Measurements from ENCODE around the gene UBE2S. TPM values are rescaled to one million over a fixed set of nuclear protein-coding genes. Genes with fewer than 3 reads are reported as not detected.

Gene UBE2S
- total and polyA plus RNA-seq, 2 of the 8 experiments (the other 6 are each of a cell fraction or from before 2014, with no cell fraction given) = 398 to 530 TPM

- CTCF ChIA-PET (ENCODE audit: partially characterized antibody) = interaction anchor here (1.0 to 1.6 kb wide), 3 partner anchors 13 to 283 kb away, joined by 3 to 8 read pairs (median 3); no protein-coding TSS in a partner anchor
- H3K4me2 ChIP-seq (ENCODE audit: insufficient read depth in 1 of 2, low read depth in 2 of 2, low read length in 2 of 2) = peak overlapping the region; percentile 74 to 92
- DNase-seq (ENCODE audit: low read depth in 1 of 2, low spot score in 2 of 2) = peak in 1 of 2 experiments; percentile 60
- TF ChIP-seq POU5F1 (IDR thresholded peaks at IDR 0.05; ENCODE audit: low read depth, low read length) = no peak
- TF ChIP-seq, protein P1, sequence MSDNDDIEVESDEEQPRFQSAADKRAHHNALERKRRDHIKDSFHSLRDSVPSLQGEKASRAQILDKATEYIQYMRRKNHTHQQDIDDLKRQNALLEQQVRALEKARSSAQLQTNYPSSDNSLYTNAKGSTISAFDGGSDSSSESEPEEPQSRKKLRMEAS (IDR thresholded peaks at IDR 0.05) = peak; percentile 34; the same call in 1 of the 2 replicates
- TF ChIP-seq EP300 (IDR thresholded peaks at IDR 0.05; ENCODE audit: borderline replicate concordance in 1 of 2, low read depth in 2 of 2, low read length in 2 of 2) = no peak
- TF ChIP-seq BCL11A (IDR thresholded peaks at IDR 0.05; ENCODE audit: low read depth in 2 of 2, low read length in 2 of 2) = no peak
- no peak for TF ChIP-seq ASH2L (IDR thresholded peaks at IDR 0.05; ENCODE audit: low read length)
- no peak for TF ChIP-seq CTBP2 (IDR thresholded peaks at IDR 0.05; ENCODE audit: borderline replicate concordance, insufficient read depth, insufficient read length, low read length)
- TF ChIP-seq YY1 (IDR thresholded peaks at IDR 0.05; ENCODE audit: low read depth, low read length) = no peak
- 0 out of 4 replicates have a peak, but pooled peaks of 1 of the 2 experiments have one; percentile 3 for TF ChIP-seq SIN3A (conservative IDR thresholded peaks at IDR 0.05 in 1 of 2, IDR thresholded peaks at IDR 0.05 in 1 of 2; ENCODE audit: low read depth in 1 of 2, low read length in 2 of 2)
These were observed 33.7 kb upstream of the UBE2S start for GRCh38 chr19:55441319-55441691.

More at GRCh38 chr19:55441319-55441691, 33.7 kb upstream of the UBE2S start:
- Histone ChIP-seq H3K79me2 (ENCODE audit: control insufficient read depth in 1 of 2, insufficient read depth in 2 of 2, low read length in 2 of 2) (no peaks in the 10 kb centered on the region), H2BK120ac (replicated peaks; ENCODE audit: low read depth, low read length) (no peak overlapping the region), H3K4me3 (ENCODE audit: extremely low read depth in 1 of 4, insufficient read depth in 2 of 4, low read depth in 3 of 4, low read length in 4 of 4) (peak overlapping the region; percentile 11 to 65 (median 42); a peak in 7 of 8 replicates), H3K27ac (ENCODE audit: low read depth, low read length) (no peak overlapping the region), H2BK12ac (ENCODE audit: low read depth, low read length) (no peak overlapping the region), H3K56ac (replicated peaks; ENCODE audit: insufficient read length, low read depth, low read length) (no peak overlapping the region), H3K18ac (ENCODE audit: extremely low read depth, low read length) (no peak overlapping the region), H3K23me2 (ENCODE audit: low read depth, low read length) (peaks cover 14% of the 10 kb centered on the region; the same call in 1 of the 2 replicates), H3K4me1 (replicated peaks in 1 of 4; ENCODE audit: control insufficient read depth in 3 of 4, insufficient read depth in 4 of 4, low read length in 3 of 4) (peaks cover 6 to 21% (median 9%) of the 10 kb centered on the region in 4 experiments), H3K4ac (replicated peaks; ENCODE audit: insufficient read length, low read depth, low read length) (no peak overlapping the region), H2BK15ac (ENCODE audit: low read length) (no peak overlapping the region; the same call in 1 of the 2 replicates), H2BK20ac (ENCODE audit: low read length) (no peak overlapping the region), H4K5ac (ENCODE audit: insufficient read length, low read depth, low read length) (no peak overlapping the region), H3K27me3 (replicated peaks in 1 of 4; ENCODE audit: control insufficient read depth in 3 of 4, extremely low read depth in 1 of 4, insufficient read depth in 3 of 4, low read length in 3 of 4) (peaks cover 39 to 79% (median 69%) of the 10 kb centered on the region in 4 experiments), H4K20me1 (replicated peaks in 1 of 2; ENCODE audit: control insufficient read depth in 1 of 2, insufficient read depth in 2 of 2, low read length in 2 of 2) (peaks cover 6 to 14% of the 10 kb centered on the region in 2 experiments), H4K8ac (ENCODE audit: extremely low read depth, insufficient read depth, low read length) (peak overlapping the region; percentile 45; the same call in 1 of the 2 replicates), H2BK5ac (ENCODE audit: low read depth, low read length) (no peak overlapping the region), H3K9ac (replicated peaks in 1 of 4; ENCODE audit: extremely low read depth in 1 of 4, low read depth in 3 of 4, low read length in 3 of 4) (no peak overlapping the region), H2AFZ (ENCODE audit: low read length) (no peak overlapping the region), H3K36me3 (ENCODE audit: control insufficient read depth in 2 of 4, insufficient read depth in 4 of 4, low read length in 3 of 4) (no peaks in the 10 kb centered on the region), H3K14ac (ENCODE audit: insufficient read length) (no peak overlapping the region), H3K9me3 (ENCODE audit: insufficient read depth in 2 of 2, low read depth in 1 of 2, low read length in 1 of 2) (no peaks in the 10 kb centered on the region), H2AK5ac (ENCODE audit: low read depth, low read length) (no peak overlapping the region), H3K79me1 (ENCODE audit: low read depth, low read length) (no peaks in the 10 kb centered on the region), H3K23ac (ENCODE audit: insufficient read length) (no peak overlapping the region), H4K91ac (replicated peaks; ENCODE audit: insufficient read length, low read length) (no peak overlapping the region)
- no peak for FAIRE-seq
- POLR2A ChIA-PET (ENCODE audit: partially characterized antibody) = interaction anchor here (0.8 to 4.4 kb wide), 8 partner anchors 11 to 71 kb away, joined by 3 to 21 read pairs (median 4); partner anchors contain the start of genes NAT14, TMEM238 and UBE2S
- WGBS, 2 experiments (ENCODE audit: extremely low coverage in 1 of 2, insufficient coverage in 1 of 2, insufficient read length in 1 of 2, insufficient replicate concordance in 2 of 2, low coverage in 1 of 2, low lambda C conversion rate in 2 of 2, missing lambda C conversion rate in 1 of 2) = 12% methylated on average over 21 of the region's 21 CpGs; no CpG with 5 or more reads in 1 of the 2 experiments

Measured in H1 (cell line).